A673 (cell line): ENCODE measurements around the gene NANOS1. TPM values are rescaled to one million over a fixed set of nuclear protein-coding genes. Genes with fewer than 3 reads are reported as not detected.
A peak's percentile ranks its signal among the peaks of the same experiment; 100 is the strongest.

Source experiments
- BruUV-seq: library from RNA; stranded (reverse); fragments of 400-500 nt; replicated peaks from 2 replicates; lab custom pipeline; 2021; lab: Mats Ljungman, UMichigan
- CTCF ChIA-PET: fragments of 300-600 bp; sonication (Branson Sonifier 250); formaldehyde crosslinking; loops from one replicate; lab custom pipeline; 2022; ENCODE audit warnings: antibody characterized with exemption; lab: Charles Lee
- POLR2A ChIA-PET: fragments of 300-600 bp; sonication (Branson Sonifier 250); formaldehyde crosslinking; loops from one replicate; lab custom pipeline; 2022; ENCODE audit warnings: antibody characterized with exemption; ENCODE audit not compliant: low non-redundant PET; lab: Charles Lee
- DNase-seq: peaks from one replicate; pipeline ENCODE4 v3.0.0-alpha.2; 2015; ENCODE audit warnings: low spot score
- H3K27ac ChIP-seq: fragments of 200-600 bp; sonication (generic); 2 replicates; pipeline ENCODE4 v1.5.1; 2016; ENCODE audit warnings: mixed run types, low read depth, mild to moderate bottlenecking, mixed read lengths, antibody characterized with exemption, low read length; ENCODE audit not compliant: poor library complexity, severe bottlenecking
- H3K27me3 ChIP-seq: fragments of 200-600 bp; sonication (generic); replicated peaks from 2 replicates; pipeline ENCODE4 v1.6.1; 2017; ENCODE audit warnings: mixed run types, low read depth, mild to moderate bottlenecking, mixed read lengths, antibody characterized with exemption, low read length; ENCODE audit not compliant: insufficient read depth, poor library complexity
- H3K36me3 ChIP-seq: fragments of 200-600 bp; sonication (generic); 2 replicates; pipeline ENCODE4 v1.6.1; 2016; ENCODE audit warnings: mixed run types, mild to moderate bottlenecking, mixed read lengths, antibody characterized with exemption, low read length; ENCODE audit not compliant: insufficient read depth, poor library complexity, severe bottlenecking
- H3K4me1 ChIP-seq: fragments of 200-600 bp; sonication (generic); 2 replicates; pipeline ENCODE4 v1.6.1; 2017; ENCODE audit warnings: mixed run types, mild to moderate bottlenecking, mixed read lengths, antibody characterized with exemption, low read length; ENCODE audit not compliant: insufficient read depth, poor library complexity, severe bottlenecking
- H3K4me3 ChIP-seq: fragments of 200-600 bp; sonication (generic); 2 replicates; pipeline ENCODE4 v1.5.1; 2016; ENCODE audit warnings: low read depth, mixed run types, mild to moderate bottlenecking, mixed read lengths, low read length; ENCODE audit not compliant: poor library complexity, severe bottlenecking
- H3K9me3 ChIP-seq: fragments of 200-600 bp; sonication (generic); 2 replicates; pipeline ENCODE4 v1.6.1; 2016; ENCODE audit warnings: mixed run types, low read depth, mild to moderate bottlenecking, mixed read lengths, antibody characterized with exemption, low read length; ENCODE audit not compliant: poor library complexity, severe bottlenecking
- EZH2 ChIP-seq: fragments of 200-600 bp; sonication (generic); IDR thresholded peaks from 2 replicates; pipeline ENCODE4 v1.6.1; 2017; ENCODE audit warnings: borderline replicate concordance, low read depth, mild to moderate bottlenecking, mixed read lengths, antibody characterized with exemption, low read length; ENCODE audit not compliant: poor library complexity, severe bottlenecking
- intact Hi-C: fragments of 100-400 bp; cut with micrococcal nuclease; formaldehyde crosslinking; loops from one replicate; pipeline ENCODE4 v1.10.0; 2022; ENCODE audit not compliant: unreplicated experiment
- total RNA-seq: library from RNA; stranded (reverse); gene quantifications from 2 replicates; pipeline ENCODE4 v1.2.3, GENCODE V29; 2021
- TF ChIP-seq, protein P1 (sequence below): fragments of 300-800, 200-600 bp; sonication (generic); conservative IDR thresholded peaks from 2 replicates; pipeline ENCODE4 v1.5.1; 2017; ENCODE audit warnings: low read depth, mild to moderate bottlenecking, antibody characterized with exemption, low read length, moderate library complexity, mixed read lengths

Gene NANOS1
- total RNA-seq, 1 experiment from 2014 or later: 0.67 TPM

- H3K4me1 ChIP-seq: peaks cover 13% of the 10 kb centered on the region
- BruUV-seq: no TSS peak
- no peak for DNase-seq
- no peaks in the 10 kb centered on the region for H3K27me3 ChIP-seq
- H3K36me3 ChIP-seq: peaks cover 13% of the 10 kb centered on the region
- ChIA-PET POLR2A (no interaction called here), CTCF (interaction anchor here (0.6 kb wide), 1 partner anchor 71 kb away, joined by 6 read pairs; no protein-coding TSS in a partner anchor)
- H3K9me3 ChIP-seq: no peaks in the 10 kb centered on the region
- intact Hi-C loops: no loop called here
- peak overlapping the region; percentile 97 for H3K27ac ChIP-seq
- H3K4me3 ChIP-seq: peak overlapping the region; percentile 84
- TF ChIP-seq EZH2: no peak
- TF ChIP-seq, protein P1, sequence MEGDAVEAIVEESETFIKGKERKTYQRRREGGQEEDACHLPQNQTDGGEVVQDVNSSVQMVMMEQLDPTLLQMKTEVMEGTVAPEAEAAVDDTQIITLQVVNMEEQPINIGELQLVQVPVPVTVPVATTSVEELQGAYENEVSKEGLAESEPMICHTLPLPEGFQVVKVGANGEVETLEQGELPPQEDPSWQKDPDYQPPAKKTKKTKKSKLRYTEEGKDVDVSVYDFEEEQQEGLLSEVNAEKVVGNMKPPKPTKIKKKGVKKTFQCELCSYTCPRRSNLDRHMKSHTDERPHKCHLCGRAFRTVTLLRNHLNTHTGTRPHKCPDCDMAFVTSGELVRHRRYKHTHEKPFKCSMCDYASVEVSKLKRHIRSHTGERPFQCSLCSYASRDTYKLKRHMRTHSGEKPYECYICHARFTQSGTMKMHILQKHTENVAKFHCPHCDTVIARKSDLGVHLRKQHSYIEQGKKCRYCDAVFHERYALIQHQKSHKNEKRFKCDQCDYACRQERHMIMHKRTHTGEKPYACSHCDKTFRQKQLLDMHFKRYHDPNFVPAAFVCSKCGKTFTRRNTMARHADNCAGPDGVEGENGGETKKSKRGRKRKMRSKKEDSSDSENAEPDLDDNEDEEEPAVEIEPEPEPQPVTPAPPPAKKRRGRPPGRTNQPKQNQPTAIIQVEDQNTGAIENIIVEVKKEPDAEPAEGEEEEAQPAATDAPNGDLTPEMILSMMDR: no peak
Measured at GRCh38 chr10:119078422-119079179, 49.1 kb downstream of the NANOS1 start.

- intact Hi-C loops: loop anchor here (1.0 kb wide), 1 partner anchor 24 kb away; the partner anchor contains the start of gene DENND10
- no peaks in the 10 kb centered on the region for H3K9me3 ChIP-seq
- ChIA-PET POLR2A (no interaction called here), CTCF (no interaction called here)
- DNase-seq: peak; percentile 72
- peaks cover 13% of the 10 kb centered on the region for H3K4me1 ChIP-seq
- TF ChIP-seq, protein P1: no peak
- TF ChIP-seq EZH2: no peak
- no TSS peak for BruUV-seq
- H3K36me3 ChIP-seq: peaks cover 11% of the 10 kb centered on the region
- peak overlapping the region; percentile 97 for H3K27ac ChIP-seq
- H3K4me3 ChIP-seq: peak overlapping the region; percentile 84
- H3K27me3 ChIP-seq: no peaks in the 10 kb centered on the region
Measured at GRCh38 chr10:119079599-119080520, 50.3 kb downstream of the NANOS1 start.

GRCh38 chr10:119080521-119081259, 51.2 kb downstream of the NANOS1 start, which contains the start of gene EIF3A:
EIF3A (minus strand) TSS chr10:119080817; CDS start chr10:119080676, 141 bp downstream.
- POLR2A ChIA-PET: no interaction called here

More at GRCh38 chr10:119080521-119081259, 51.2 kb downstream of the NANOS1 start, which contains the start of gene EIF3A:
- no TSS peak for BruUV-seq
- TF ChIP-seq EZH2: no peak
- TF ChIP-seq, protein P1: no peak
- Histone ChIP-seq H3K27ac (peak within 1 kb of the TSS; percentile 97), H3K36me3 (peaks cover 11% of the 10 kb centered on the region), H3K9me3 (no peaks in the 10 kb centered on the region), H3K4me3 (peak within 1 kb of the TSS; percentile 84), H3K27me3 (no peaks in the 10 kb centered on the region), H3K4me1 (peaks cover 13% of the 10 kb centered on the region)
- intact Hi-C loops: loop anchor here (1.0 kb wide), 1 partner anchor 24 kb away; the partner anchor contains the start of gene DENND10
- CTCF ChIA-PET: no interaction called here
- DNase-seq: peak; percentile 95
